GM19324 (cell line): ENCODE data around the gene ATP1A2.
"Not testable (repeated sequence)": the region's sequence is repeated elsewhere in the genome, so short reads cannot be mapped to it uniquely, and the experiment has no call there.

Experiments
- ATAC-seq: cut with Tn5 transposase; IDR thresholded peaks from one replicate; pipeline ENCODE4 v1.9.1; 2021; ENCODE audit warnings: mild to moderate bottlenecking, moderate library complexity; ENCODE audit not compliant: unreplicated experiment, low FRiP score

The ATP1A2 gene

GRCh38 chr1:160122978-160123495 lies 7.5 kb downstream of the ATP1A2 start:
- ATAC-seq = no peak

GRCh38 chr1:160123726-160124125 lies 8.2 kb downstream of the ATP1A2 start:
- ATAC-seq = no peak

- no peak for ATAC-seq
Measured at GRCh38 chr1:160124705-160125478, 9.3 kb downstream of the ATP1A2 start.

GRCh38 chr1:160125746-160126145 lies 10.2 kb downstream of the ATP1A2 start:
- ATAC-seq = no peak

GRCh38 chr1:160126342-160126741 lies 10.8 kb downstream of the ATP1A2 start:
- ATAC-seq = not testable (repeated sequence)

GRCh38 chr1:160127381-160127780 lies 11.8 kb downstream of the ATP1A2 start:
- no peak for ATAC-seq

- no peak for ATAC-seq
Measured at GRCh38 chr1:160127865-160128523, 12.4 kb downstream of the ATP1A2 start.

- ATAC-seq = no peak
Measured at GRCh38 chr1:160128636-160129035, 13.1 kb downstream of the ATP1A2 start.

GRCh38 chr1:160129046-160129445 lies 13.5 kb downstream of the ATP1A2 start:
- no peak for ATAC-seq

GRCh38 chr1:160129558-160129957 lies 14.0 kb downstream of the ATP1A2 start:
- no peak for ATAC-seq

- ATAC-seq = no peak
Measured at GRCh38 chr1:160129966-160130365, 14.4 kb downstream of the ATP1A2 start.

GRCh38 chr1:160130486-160130885 lies 14.9 kb downstream of the ATP1A2 start:
- no peak for ATAC-seq

- no peak for ATAC-seq
Measured at GRCh38 chr1:160130939-160131338, 15.4 kb downstream of the ATP1A2 start.

GRCh38 chr1:160131803-160132565 lies 16.4 kb downstream of the ATP1A2 start:
- no peak for ATAC-seq

- no peak for ATAC-seq
Measured at GRCh38 chr1:160133990-160134770, 18.6 kb downstream of the ATP1A2 start.

GRCh38 chr1:160134791-160135572 lies 19.4 kb downstream of the ATP1A2 start:
- ATAC-seq = no peak

- ATAC-seq = no peak
Measured at GRCh38 chr1:160136121-160136925, 20.8 kb downstream of the ATP1A2 start.

- ATAC-seq = no peak
Measured at GRCh38 chr1:160136926-160137200, 21.3 kb downstream of the ATP1A2 start.
